Dedifferentiated amniotic fluid mesenchymal stem cell (primary cell): ENCODE data around the gene SRGAP3.

Experiments
- DNase-seq: peaks from one replicate; pipeline ENCODE4 v3.0.0-alpha.2; 2016; ENCODE audit errors: extremely low spot score

SRGAP3 gene

DNA sequence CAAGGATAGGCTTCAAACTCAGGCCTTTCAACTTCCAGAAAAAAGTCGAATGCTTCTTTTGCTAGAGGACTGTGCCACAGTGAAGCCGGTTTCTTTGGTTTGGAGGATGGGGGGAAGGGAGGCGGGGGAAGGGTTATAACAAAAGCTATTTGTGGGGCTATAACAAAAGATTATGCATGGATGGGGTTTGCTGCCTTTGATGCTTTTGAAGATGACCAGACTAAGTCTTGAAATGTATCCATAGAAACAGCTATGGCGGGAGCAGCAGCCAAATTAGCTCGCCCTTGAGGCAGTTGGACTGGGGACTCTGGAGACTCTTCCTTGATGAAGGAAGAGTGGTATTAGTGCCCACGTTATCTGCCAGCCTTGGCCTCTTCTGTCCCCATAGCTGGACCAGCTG lies 47.5 kb downstream of the SRGAP3 start:
- no peak for DNase-seq

DNA sequence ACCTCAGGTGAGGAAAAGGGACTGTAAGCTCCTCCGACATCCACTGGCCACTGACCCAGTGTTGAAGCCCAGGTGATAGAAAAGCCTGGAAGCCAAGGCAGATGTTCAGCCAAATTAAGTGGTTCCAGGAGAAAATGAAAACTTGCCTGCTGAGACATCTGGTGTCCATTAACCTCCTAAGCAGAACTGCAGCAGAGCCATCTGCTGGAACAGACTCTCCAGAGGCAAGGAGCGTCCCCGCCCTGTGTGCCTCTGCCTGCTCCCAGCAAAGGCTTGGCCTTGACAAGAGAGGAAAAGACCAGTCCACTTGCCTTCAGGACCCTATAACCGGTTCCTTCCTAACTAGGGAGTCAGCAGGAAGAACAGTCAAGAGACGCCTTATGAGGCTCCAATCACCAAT lies 48.2 kb downstream of the SRGAP3 start:
- no peak for DNase-seq

DNA sequence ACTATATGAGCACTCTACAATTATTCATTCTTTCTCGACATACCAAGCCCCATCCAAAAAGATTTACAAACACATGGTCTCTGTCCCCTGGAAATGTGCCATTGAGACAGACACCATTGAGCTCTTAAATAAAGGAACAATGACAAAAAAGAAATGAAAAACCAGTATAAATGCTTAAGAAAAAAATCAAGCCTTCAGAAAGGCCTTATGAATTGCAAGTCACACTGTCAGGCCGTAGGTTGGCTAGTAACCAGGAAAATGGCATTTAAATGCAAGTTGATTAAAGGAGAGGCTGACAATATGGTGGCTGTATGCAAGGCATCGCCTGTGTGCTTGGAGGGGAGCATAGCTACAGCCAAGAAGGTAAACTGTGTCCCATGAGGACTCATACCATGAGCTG lies 49.7 kb downstream of the SRGAP3 start:
- no peak for DNase-seq

DNA sequence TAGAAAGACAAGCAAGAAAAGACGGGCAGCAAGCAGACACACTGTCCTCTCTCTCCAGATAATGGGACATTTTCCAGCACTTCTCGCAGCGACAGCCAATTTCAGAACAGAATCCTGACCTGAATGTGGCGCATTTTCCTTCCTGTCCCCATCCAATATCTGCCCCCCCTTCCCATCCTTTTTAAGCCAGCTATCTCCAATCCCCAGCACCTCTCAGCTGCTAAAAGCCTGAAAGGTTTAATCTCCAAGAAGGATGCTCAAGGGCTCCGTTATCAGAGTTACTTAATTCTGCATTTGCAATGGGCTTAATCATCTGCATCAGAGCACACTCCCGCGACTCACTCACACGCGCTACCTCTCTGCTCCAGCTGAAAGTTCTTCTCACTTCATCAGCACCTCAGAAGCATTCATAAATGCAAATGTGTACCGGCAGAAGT lies 50.5 kb downstream of the SRGAP3 start:
- no peak for DNase-seq

DNA sequence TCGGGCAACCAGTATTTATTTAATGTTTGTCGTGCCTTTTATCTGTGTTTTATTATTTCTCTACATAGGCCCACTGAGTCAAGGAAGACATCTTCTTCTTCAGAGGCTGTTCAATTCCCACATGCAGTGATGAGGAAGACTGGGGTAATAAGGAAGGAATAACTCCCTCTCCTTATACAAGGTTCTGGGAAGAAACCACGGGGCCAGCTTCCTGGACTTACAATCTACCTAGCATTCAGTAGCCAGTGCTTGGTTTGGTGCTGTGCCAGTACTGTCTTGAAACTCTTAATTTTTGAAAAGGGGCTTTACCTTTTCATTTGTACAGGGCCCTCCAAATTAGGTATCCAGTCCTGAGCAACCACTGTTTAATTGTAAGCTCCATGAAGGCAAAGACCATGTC lies 51.2 kb downstream of the SRGAP3 start:
- DNase-seq, result no peak

DNA sequence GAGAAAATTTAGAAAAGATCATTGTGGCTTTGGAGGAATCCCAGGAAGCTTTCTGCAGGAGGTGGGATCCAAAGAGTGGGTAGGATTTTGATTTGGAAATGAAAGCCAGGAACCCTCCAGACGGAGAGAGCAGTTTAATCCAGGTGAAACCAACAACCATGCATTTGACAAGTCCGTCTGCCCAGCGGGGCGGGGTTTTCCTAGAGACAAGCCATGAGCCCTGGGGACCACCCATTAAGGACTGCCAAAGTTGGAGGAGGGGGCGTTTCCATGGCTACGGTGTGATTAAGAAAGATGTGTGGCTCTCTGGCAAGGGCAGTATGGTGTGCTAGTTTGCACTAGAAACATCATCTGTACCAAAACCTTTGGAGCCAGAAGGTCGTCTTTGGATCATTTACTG lies 53.4 kb downstream of the SRGAP3 start:
- no peak for DNase-seq

DNA sequence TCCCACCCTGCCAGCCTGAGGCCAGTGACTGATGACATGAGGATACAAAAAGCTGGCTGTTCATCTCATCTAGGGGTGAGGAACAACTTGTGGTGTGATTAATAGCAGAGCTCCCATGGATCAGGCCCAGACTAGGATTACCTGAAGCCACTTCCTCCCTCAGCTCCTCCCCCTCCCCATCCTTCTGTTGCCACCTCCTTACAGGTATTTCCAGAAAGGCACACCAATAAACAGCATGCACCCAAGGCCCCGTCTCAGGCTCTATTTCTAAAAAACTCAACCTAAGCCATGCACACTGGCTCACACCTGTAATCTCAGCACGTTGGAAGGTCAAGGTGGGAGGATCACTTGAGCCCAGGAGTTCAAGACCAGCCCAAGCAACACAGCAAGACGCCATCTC lies 54.1 kb downstream of the SRGAP3 start:
- DNase-seq, result no peak

DNA sequence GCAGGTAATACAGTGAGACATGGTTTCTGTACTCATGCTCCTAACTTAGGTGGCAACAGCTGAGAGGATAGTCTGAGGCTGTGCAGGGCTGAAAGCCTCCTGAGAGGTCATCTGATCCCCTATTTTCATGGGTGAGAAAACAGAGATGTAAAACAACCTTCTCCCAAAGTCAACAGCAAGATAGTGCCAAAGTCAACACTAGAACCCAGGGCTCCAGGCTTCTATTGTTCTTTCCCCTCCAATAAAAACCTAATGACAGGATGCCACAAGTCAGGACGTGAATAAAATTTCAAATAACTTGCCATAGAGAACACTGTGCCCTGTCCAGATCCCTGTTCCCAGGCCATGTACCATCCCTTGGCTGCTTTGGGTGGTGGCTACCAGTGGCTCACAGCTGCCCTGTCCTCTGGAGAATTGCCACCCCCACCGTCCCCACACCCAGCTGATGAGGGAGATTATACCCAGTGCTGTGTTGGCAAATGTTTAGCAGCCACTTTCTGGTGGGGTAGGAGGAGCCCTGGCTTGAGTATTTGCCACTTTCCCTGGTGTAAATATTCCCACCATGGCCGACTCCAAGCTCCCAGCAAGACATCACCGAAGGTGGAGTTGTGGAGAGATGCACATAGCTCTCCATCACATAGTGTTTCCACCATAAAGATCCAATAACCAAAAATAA lies 54.8 kb downstream of the SRGAP3 start:
- no peak for DNase-seq

DNA sequence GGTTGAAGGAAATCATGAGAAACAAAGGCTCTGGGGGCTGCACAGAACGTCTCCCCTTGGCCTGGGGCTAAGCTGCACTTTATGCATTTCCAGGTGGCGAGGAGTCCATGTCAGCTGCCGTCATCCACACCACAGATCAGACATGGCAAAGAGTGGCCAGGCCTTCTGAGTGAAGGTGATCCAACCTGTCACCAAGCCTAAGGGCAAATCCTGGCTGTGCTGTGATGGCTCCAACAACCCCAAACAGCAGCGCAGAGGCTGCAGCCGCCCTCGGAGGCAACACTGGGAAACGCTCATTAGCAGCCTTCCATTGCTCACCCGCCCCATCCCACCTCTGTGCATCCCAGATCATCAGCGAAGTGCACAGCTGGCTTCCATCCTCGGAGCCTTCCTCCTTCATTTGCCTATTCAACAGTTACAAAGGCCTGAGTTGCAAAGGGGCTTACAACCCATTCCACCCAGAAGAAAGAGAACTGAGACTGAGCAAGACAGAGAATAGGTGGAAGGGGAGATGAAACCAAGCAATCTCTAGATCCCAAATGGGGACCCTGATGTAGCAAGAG lies 55.7 kb downstream of the SRGAP3 start:
- no peak for DNase-seq

DNA sequence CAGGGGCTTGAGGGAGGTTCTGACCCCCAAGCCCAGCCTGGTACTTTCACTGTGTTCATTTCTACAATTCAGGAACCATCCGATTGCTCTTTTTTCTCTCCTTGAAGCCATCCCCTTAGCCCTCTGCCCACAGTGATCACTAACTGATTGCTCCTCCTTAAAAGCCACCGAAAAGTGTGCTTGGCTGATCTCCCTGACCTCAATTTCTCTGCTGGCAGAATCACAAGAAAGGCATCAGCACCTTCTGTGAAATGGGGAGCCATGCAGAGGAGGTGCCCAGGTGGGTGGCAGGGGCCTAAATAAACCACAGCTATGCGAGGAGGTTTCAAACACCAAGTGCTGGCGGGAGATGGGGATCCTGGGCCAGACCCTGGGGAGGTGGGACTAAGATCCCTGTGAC lies 56.2 kb downstream of the SRGAP3 start:
- no peak for DNase-seq

DNA sequence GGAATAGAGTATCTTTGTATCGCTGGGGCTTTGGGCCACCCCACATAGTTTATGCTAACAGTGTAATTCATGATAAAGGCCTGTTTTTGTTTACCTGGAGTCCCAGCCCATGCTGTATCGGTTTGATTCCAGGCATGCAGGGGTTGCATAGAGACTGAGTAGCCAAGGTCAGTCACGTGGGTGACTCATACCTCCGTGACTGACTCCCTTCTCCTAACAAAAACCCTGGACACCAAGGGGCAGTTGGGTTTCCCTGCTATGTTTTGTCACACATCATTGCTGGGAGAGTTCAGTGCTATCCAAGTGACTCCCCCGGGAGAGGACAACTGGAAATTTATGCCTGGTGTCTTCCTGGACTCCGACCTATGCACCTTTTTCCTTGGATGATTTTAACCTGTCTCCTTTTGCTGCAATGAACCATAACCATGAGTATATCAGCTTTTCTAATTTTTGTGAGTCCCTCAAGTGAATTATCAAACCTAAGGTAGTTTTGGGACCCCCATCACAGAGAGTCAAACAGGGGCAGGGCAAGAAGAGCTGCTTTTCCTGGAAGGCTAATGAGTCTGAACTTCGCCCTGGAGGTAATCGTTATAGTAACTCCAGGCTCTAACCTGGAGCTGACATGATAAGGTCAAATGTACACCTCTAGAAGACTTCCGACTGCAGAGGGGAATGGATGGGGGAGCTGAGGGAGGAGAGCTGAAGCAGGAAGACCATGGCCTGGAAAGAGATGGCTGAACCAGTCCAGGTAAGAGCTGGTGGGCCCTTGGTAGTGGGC lies 57.0 kb downstream of the SRGAP3 start:
- no peak for DNase-seq

DNA sequence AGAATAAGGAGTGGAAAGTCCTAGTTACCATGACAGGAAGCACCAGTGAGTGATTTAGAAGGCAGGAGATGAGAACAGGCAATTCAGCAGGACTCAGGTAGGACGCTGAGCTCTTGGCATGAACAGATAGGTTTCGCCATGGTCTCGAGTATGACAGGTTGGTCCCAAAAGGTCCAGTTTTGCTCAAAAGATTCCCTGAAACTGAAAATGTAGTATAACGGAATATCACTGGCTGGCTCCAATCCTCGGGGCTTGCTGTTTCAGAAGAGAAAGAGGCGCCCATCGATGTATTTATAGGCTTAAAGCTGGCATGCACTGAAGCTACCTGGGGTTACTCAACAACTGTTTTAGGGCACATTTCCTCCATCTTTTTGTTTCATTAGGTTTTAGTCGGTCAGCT lies 59.2 kb downstream of the SRGAP3 start:
- no peak for DNase-seq

DNA sequence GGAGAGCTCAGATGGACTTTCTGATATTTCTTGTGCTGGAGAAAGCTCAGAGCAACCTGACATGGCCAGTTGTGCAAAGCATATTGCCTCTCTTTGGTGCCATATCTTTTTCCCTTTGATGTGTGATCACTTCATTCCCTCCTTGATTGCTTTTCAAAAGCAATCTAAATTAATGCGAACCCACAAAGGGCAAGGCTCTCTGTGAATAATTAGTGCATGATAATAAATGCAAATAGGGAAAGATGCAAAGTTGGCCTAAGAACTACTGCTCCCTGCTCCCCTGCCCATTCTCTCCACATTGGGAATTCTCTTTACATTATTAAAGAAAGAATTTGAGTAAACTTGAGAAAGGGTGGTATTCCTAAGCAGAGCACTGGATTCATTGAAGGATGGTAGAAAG lies 60.9 kb downstream of the SRGAP3 start:
- DNase-seq, result no peak

DNA sequence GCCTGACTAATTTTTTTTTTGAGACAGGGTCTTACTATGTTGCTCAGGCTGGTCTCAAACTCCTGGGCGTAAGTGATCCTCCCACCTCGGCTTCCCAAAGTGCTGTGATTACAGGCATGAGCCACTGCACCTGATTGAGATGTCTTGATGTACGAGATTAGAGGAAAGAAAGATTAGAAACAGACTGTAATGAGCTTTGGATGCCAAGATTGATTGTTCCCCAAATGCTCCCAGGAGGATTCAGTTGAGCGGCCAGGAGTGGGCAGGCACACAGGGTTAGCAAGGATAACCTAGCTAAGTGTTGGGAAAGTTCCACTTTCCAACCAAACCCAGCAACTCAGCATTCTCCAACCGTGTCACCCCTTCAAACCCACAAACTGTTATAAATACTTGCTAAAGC lies 63.7 kb downstream of the SRGAP3 start:
- DNase-seq, result no peak

DNA sequence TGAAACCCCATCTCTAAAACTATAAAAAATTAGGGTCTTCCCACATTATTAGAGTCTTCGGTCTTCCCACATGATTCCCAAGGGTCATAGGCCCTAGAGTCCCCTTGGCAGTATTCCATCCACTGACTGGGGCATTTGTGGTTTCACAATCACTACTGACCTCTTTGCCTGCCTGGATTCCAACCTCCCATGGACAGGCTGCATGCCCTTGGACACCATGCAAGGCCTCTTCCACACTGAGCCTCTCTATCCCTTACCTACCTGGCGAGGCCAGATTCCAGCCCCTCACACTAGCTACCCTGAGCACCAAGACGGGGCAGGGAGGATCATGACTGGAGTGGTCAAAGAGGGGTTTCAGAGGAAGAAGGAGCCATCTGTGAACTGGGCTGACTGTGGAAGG lies 64.4 kb downstream of the SRGAP3 start:
- DNase-seq, result no peak

DNA sequence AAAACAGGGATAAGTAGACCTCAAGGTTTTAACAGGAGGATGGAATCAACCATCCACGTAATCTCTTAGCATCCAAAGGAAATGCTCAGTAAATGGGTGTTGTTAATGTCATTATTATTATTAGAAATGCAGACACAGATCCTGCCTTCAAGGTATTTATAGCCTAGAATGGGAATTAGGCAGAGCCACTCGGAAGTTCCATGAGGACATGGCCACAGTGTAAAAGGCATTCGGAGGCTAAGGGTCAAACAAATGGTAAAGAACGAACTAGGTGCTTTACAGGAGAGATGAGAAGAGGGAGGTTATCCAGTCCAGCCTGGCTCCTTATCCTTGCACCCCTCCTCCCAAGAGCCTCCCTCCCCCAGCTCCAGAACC lies 65.0 kb downstream of the SRGAP3 start:
- no peak for DNase-seq

DNA sequence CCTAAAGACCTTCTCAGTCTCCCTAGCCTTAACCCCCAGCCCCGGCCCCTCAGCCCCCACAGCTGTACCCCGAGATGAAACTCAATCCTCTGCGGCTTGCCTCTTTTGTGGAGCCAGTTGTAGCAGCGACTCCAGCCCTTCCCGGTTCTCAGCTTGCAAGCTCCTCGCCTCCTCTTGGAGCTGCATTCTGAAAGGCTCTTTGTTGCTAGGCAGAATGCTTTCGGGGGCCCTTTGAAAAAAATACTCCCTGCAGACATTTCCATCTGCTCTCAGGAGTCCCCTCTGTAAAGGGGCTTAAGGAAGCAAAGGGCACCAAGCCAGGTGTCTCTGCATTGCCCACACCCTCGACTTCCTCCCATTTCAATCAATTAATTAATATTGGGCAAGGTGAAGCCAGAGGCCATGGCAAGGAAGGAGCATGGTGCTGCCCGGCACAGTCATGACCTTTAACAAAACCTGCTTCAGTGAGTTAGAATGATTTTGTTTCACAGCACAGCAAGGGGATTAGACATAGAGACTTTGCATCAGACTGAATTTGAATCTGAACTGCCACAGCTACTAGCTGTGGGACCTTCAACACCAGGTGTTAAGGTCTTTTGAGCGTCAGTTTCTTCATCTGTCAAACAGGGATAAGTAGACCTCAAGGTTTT lies 65.5 kb downstream of the SRGAP3 start:
- no peak for DNase-seq

DNA sequence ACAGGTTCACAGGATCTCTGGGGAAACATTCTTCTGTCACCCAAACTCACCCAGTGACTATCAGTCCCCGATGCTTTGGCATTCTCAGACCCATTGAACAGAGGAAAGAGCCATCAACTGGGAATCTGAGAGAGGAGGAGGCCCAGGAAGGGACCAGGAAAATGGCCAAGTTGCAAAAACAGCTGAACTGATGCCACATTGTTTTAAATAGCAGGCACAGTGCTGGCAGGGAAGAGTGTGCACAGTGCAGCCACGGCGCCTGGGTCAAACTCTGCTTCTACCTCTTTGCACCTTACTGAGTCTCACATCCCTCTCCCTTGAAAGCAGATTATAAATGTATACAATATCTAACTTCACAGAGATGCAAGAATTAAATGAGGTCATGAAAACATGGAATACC lies 66.4 kb downstream of the SRGAP3 start:
- no peak for DNase-seq

DNA sequence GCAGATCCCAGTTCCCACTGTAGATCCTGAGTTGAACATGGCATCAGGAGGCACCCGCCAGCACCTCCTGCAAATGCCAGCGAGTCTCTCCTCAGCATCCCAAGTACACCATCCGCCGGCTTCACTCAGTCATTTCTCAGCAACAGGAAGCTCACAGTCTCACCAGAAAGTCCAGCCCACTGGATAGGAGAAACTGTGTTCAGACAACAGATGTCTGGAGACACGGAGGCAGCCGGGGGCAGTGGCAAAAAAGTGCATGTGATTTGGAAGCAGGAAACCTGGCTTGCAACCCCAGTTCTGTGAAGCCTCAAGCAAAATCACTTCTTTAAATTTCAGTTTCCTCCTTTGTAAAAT lies 68.7 kb downstream of the SRGAP3 start:
- no peak for DNase-seq

DNA sequence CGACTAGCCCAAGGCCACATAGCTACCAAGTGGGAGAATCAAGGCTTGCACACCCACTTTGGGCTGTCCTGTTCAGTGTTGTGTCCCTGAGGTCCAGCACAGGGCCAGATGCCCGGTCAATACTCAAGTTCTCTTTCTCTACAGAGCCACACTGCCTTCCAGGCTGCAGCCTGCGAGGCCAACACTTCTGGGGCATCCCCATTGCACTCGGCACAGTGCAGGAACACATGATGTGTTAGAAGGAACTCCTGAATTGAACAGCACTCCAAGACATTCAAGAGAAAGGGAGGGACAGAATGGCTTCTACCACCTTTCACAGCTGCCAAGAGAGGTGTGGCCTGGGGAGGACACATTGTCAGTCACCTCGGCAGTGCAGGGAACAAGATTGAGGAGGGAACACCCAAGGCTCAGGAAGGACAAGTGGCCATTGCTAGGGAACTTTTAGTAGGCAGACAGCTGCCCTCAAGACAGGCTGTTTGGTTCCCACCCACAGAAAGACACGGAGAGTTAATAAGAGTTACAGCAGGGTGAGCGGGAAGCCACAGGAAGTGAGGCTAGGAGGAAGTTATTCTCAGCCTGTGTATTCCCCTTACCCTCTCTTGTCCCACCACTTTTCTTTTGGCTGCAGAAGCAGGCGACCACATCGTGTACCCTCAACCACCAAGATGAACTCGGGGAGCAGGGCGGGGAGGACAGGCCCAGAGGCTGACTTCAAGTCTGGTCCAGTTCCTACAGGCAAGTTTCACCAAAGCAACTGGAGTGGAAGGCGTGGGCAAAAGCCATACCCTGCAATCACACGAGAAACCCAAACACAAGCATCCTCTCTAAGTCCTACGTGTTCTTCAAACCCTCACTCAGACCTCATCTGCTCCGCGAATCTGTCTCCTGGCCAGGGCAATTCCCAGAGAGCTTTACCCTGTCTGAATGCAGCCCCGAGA lies 69.4 kb downstream of the SRGAP3 start:
- no peak for DNase-seq

DNA sequence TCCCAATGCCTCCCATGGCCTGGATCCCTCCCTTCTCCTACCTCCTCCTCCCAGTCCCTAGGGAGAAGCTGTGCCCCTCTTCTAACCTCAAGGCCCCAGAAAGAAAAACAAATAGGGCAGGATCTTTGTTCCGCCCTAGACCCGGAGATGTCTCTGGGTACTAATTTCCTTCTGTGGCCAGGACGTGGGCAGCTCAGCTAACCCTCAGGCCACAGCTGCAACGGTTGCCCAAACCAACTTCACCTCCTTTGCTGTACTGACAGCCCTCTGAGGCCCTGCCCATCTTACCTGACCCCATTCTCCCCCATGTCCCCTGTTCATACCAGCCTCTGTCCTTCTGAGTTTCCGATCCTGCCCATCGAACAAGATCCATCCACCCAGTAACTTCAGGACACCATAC lies 70.7 kb downstream of the SRGAP3 start:
- DNase-seq, result no peak

DNA sequence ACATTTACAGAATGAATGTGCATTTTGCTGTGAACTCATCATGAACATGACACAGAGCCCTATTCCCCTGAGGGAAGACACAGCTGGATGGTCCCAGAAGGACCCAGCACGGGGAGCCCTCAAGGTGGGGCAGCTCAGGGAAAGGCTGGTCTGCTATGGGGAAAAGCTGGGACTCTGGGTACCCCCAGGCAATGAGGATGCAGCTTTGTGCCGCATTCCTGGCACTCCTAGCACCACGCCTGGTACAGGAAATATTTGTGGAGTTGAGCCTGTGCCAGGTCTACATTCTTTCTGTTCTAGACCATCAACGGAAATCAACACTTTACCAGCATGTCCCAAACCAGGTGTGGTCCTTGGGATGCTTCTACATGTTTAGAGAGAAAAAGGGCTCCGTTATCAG lies 74.0 kb downstream of the SRGAP3 start:
- no peak for DNase-seq
